ENCODE measurements around the gene C7.

C7 gene

GRCh38 chr5:40916226-40916625 lies 6.9 kb downstream of the C7 start:
- no peak for DNase-seq (ENCODE audit: low read depth)

- DNase-seq (ENCODE audit: low read depth), result no peak
Measured at GRCh38 chr5:40928886-40929448, 19.7 kb downstream of the C7 start.

- DNase-seq (ENCODE audit: low read depth), result no peak
Measured at GRCh38 chr5:40932766-40933165, 23.5 kb downstream of the C7 start.

- DNase-seq (ENCODE audit: low read depth), result no peak
Measured at GRCh38 chr5:40937075-40937474, 27.8 kb downstream of the C7 start.

- no peak for DNase-seq (ENCODE audit: low read depth)
Measured at GRCh38 chr5:40939753-40940152, 30.5 kb downstream of the C7 start.

GRCh38 chr5:40945111-40945510 lies 35.8 kb downstream of the C7 start:
- DNase-seq (ENCODE audit: low read depth), result no peak

GRCh38 chr5:40955313-40955712 lies 46.0 kb downstream of the C7 start:
- no peak for DNase-seq (ENCODE audit: low read depth)

GRCh38 chr5:40957048-40957447 lies 47.8 kb downstream of the C7 start:
- no peak for DNase-seq (ENCODE audit: low read depth)

GRCh38 chr5:40958811-40959210 lies 49.5 kb downstream of the C7 start:
- DNase-seq (ENCODE audit: low read depth), result no peak

GRCh38 chr5:40960037-40960436 lies 50.7 kb downstream of the C7 start:
- no peak for DNase-seq (ENCODE audit: low read depth)

GRCh38 chr5:40962207-40962955 lies 53.1 kb downstream of the C7 start:
- no peak for DNase-seq (ENCODE audit: low read depth)

- DNase-seq (ENCODE audit: low read depth), result no peak
Measured at GRCh38 chr5:40972434-40972833, 63.1 kb downstream of the C7 start.

GRCh38 chr5:40973364-40974004 lies 64.2 kb downstream of the C7 start:
- DNase-seq (ENCODE audit: low read depth), result no peak

GRCh38 chr5:40976041-40976440 lies 66.7 kb downstream of the C7 start:
- DNase-seq (ENCODE audit: low read depth), result no peak

- DNase-seq (ENCODE audit: low read depth), result no peak
Measured at GRCh38 chr5:40976836-40977235, 67.5 kb downstream of the C7 start.

- DNase-seq (ENCODE audit: low read depth), result no peak
Measured at GRCh38 chr5:40981420-40981819, 72.1 kb downstream of the C7 start.

- DNase-seq (ENCODE audit: low read depth), result no peak
Measured at GRCh38 chr5:40983781-40984180, 74.5 kb downstream of the C7 start.

GRCh38 chr5:40984884-40985283 lies 75.6 kb downstream of the C7 start:
- DNase-seq (ENCODE audit: low read depth), result no peak

- DNase-seq (ENCODE audit: low read depth), result no peak
Measured at GRCh38 chr5:40985501-40985900, 76.2 kb downstream of the C7 start.

GRCh38 chr5:40986666-40987065 lies 77.4 kb downstream of the C7 start:
- DNase-seq (ENCODE audit: low read depth), result no peak

GRCh38 chr5:40987349-40987748 lies 78.1 kb downstream of the C7 start:
- no peak for DNase-seq (ENCODE audit: low read depth)

- no peak for DNase-seq (ENCODE audit: low read depth)
Measured at GRCh38 chr5:40988746-40989510, 79.6 kb downstream of the C7 start.

All from amniotic epithelial cell (primary cell).